Inferior parietal cortex (tissue), 1 donor: ENCODE results near the gene DNAH3.

ENCODE experiments used
- DNase-seq: peaks from one replicate; pipeline ENCODE4 v3.0.0-alpha.2; 2016; ENCODE audit errors: extremely low spot score

The DNAH3 gene

DNA sequence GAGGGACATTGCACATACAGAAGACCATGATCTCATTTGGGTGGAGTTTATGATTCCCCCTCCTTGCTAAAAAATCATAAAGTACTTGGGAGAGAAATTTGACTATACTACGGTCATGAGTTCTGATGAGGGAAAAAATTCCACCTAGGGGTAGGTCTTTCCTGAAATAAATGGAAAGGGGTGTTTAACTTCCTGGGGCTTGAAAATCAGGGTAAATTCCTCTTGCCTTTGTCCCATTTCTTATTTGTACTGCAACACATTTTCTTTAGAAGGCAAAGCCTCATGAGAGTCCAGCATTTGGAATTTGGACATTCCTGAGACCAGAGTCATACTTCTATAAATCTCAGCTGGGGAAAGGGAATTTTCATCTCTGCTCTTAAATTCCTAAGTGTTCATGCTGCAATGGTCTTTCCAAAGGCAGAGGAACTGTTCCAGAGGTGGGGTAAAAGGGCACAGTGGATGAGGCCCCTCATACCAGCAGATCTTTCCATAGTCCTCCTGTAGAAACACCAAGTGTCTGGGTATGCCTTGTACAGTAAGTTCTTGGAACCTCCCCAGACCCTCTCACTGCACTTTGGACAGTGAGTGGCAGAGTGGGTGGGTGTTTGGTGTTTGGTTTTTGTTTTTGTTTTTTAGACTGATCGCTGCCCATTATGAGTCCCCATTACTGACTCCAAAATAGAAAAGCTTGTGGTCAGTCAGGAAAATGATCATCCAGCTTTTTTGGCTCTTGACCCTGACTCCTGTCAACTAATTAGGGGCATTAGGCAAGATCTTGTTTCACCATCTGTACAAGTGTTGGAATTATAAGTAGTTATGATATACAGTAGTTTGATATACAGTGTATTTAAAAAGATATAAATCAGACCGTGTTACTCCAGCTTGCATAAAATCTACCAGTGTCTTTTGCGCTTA, 244.0 kb downstream of the DNAH3 start:
- no peak for DNase-seq

DNA sequence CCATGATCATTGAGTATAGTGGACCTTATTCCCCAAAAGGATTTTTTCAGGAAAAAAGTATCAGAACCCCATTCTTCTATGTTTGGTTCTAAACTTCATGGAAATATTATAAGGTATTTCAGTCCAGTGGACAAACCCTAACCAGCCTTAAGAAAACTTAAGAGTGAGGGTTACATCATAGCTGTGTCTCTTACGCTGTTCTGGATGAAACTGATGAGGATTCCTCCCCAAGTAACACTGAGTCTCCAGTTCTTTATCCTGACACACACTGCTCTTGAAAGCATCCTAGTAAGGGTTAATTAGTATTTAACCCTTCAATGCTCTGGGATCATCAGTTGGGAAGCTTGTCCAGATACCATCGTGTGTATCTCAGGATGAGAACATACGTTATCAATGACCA, 245.1 kb downstream of the DNAH3 start:
- no peak for DNase-seq

GRCh38 chr16:20904507-20905081, 246.1 kb downstream of the DNAH3 start:
- no peak for DNase-seq

- no peak for DNase-seq
These were observed 246.6 kb downstream of the DNAH3 start for GRCh38 chr16:20903899-20904506.

- no peak for DNase-seq
These were observed 247.3 kb downstream of the DNAH3 start for GRCh38 chr16:20903116-20903898.

GRCh38 chr16:20902426-20902825, 248.2 kb downstream of the DNAH3 start:
- no peak for DNase-seq

DNA sequence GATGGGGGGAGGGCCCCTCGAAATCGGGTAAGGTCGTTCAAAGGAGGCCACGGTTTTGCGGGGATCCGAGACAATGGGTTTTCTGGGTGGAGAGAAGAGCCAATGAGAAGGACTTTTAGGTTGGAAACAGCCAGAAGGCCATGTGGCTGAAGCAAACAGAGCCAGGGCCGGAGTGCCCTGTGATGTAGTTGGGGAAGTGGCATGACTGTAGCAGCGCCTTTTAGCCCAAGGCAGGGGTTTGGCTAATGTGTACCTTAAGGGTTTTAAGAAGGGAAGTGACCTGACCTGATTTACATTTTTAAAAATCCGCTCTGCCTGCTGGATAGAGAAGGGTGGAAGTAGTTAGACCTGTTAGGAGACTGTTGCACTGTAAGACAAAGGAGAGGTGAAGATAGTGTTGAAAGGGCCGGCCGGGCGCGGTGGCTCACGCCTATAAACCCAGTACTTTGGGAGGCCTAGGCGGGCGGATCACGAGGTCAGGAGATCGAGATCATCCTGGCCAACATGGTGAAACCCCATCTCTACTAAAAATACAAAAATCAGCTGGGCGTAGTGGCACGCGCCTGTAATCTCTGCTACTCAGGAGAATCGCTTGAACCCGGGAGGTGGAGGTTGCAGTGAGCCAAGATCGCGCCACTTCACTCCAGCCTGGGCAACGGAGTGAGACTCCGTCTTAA, 249.1 kb downstream of the DNAH3 start:
- no peak for DNase-seq

- no peak for DNase-seq
These were observed 249.6 kb downstream of the DNAH3 start for GRCh38 chr16:20901068-20901435.

DNA sequence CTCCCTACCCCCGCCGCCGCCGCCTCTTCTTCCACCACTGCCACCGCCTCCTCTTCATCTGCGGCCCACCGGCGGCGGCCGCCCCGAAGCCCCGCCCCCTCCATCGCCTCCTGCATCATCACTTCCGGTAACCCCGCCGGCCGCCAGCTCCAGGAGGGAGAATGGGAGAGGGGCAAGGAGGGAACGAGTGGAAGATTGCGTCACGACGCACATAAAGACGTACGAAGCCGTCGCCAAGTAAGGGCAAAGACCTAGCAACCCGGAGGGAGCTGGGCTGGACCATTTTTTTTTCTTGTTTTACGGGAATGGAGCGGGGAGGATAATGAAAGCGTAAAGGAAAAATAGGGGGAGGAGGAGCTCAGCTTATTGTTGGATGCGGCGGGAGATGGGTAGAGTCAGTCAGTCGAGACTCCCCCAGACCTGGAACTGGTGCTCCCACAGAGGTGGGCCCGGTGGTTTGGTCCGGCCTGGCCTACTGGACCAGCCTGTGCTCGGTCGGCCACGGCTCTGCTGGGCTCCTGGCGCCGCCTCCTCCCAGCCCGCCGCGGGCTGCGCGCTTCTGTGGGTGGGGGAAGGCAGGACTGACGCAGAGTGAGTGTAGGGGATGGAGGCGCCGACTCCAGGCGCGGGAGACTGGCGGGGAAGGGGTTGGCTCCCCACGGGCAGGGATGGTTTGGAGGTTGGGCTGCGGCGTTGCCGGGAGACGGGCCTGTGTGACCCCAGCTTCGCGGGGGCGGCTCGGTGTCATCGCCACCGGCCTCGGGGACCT, 250.2 kb downstream of the DNAH3 start, which contains the start of the genes DCUN1D3 and LYRM1:
Gene DCUN1D3 (minus strand): TSS at position 60 of the 769 bp plus-strand sequence. CDS start 37,820 bp downstream, outside the sequence.
Gene LYRM1 (plus strand): TSS at position 473 of the 769 bp plus-strand sequence. CDS start 14,785 bp downstream, outside the sequence.
- DNase-seq: peak; percentile 96

- DNase-seq: no peak
These were observed 251.0 kb downstream of the DNAH3 start for GRCh38 chr16:20899477-20900298.

- no peak for DNase-seq
These were observed 251.6 kb downstream of the DNAH3 start for GRCh38 chr16:20899071-20899470.

DNA sequence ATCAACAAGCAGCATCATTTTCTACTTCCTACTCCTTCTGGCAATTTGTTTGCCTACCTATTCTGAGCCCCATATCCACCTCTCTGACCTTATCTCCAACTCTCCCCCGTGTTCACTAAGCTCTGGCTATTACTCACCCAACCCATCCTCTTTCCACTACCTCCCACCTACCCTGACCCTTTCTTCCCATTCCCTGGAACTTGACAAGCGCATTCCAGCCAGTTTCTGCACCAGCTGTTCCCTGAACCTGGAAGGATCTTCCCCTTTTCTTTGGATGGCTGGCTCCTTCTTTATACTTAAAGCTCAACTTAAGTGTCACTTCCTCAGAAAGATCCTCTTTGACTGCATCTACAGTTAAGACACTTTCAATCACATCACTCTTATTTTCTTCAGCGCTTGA, 252.7 kb downstream of the DNAH3 start:
- no peak for DNase-seq

GRCh38 chr16:20897253-20897897, 253.3 kb downstream of the DNAH3 start:
- no peak for DNase-seq

DNA sequence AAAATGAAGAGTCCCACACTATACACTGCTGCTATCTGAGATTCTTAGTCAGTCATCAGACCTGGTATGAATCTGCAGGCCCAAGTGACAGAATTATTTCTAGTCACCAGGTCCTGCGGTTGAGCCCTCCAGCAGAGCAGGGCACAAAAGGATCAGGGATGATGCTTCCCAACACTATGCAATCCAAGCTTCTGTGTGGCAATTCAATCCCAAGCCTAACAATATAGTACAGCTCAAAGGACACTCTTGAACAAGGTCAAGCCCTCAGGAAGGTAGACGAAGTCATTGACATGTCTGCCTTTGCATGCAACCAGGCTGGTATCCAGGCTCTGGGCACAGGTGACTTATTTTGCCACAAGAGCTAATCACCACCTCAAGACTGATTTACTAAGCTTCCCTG, 256.3 kb downstream of the DNAH3 start:
- DNase-seq: no peak

GRCh38 chr16:20889625-20890275, 260.9 kb downstream of the DNAH3 start:
- DNase-seq: no peak

GRCh38 chr16:20887207-20887606, 263.4 kb downstream of the DNAH3 start:
- DNase-seq: no peak

DNA sequence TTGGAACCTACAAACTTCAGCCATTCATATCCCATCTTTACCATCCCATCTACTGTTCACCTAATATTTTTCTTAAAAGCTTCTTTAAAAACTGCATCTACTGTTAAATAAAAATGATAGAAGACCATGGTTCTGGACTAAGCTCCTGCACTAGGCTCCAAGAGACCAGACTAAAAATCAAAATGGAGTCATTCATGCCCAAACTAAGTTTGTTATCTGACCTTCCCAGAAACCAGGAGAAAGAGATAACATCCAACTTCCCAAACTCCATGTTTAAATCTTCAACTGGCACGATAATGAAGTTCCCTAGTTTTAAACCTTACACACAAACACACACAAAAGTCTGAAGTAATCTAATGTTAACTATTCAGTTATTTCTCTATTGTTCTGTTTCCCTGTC, 264.3 kb downstream of the DNAH3 start:
- DNase-seq: no peak

GRCh38 chr16:20884240-20884556, 266.4 kb downstream of the DNAH3 start:
- DNase-seq: no peak
